Suprapubic skin (tissue), 4 donors: ENCODE results near the gene TRIM8. TPM values are rescaled to one million over a fixed set of nuclear protein-coding genes. Genes with fewer than 3 reads are reported as not detected.
A peak's percentile ranks its signal among the peaks of the same experiment; 100 is the strongest.

Source experiments
- DNase-seq, 2 donors: peaks; one replicate each; pipeline ENCODE4 v3.0.0-alpha.2; 2019; ENCODE audit warnings: low spot score in 2 of 2
- H3K27ac ChIP-seq: fragments of 200-600 bp; sonication (generic); one replicate; pipeline ENCODE4 v1.5.1; 2019
- H3K27me3 ChIP-seq: fragments of 200-600 bp; sonication (generic); one replicate; pipeline ENCODE4 v1.5.1; 2019
- H3K36me3 ChIP-seq: fragments of 200-600 bp; sonication (generic); one replicate; pipeline ENCODE4 v1.5.1; 2019
- H3K4me1 ChIP-seq: fragments of 200-600 bp; sonication (generic); one replicate; pipeline ENCODE4 v1.5.1; 2019
- H3K4me3 ChIP-seq: fragments of 200-600 bp; sonication (generic); one replicate; pipeline ENCODE4 v1.5.1; 2019; ENCODE audit warnings: mild to moderate bottlenecking
- H3K9me3 ChIP-seq: fragments of 200-600 bp; sonication (generic); one replicate; pipeline ENCODE4 v1.5.1; 2019
- EP300 ChIP-seq: sonication (generic); formaldehyde crosslinking; IDR thresholded peaks from one replicate; pipeline ENCODE4 v1.6.1; 2017; ENCODE audit warnings: antibody characterized with exemption
- POLR2A ChIP-seq, 2 donors: fragments of 450-650 bp; IDR thresholded peaks; one replicate each; pipeline ENCODE4 v1.6.1; 2017; ENCODE audit warnings: antibody characterized with exemption in 2 of 2, mild to moderate bottlenecking in 2 of 2, moderate library complexity in 2 of 2
- POLR2AphosphoS5 ChIP-seq, 3 donors: sonication (generic); formaldehyde crosslinking; IDR thresholded peaks; one replicate each; pipeline ENCODE4 v1.6.1; 2017; ENCODE audit warnings: antibody characterized with exemption in 3 of 3
- WGBS: methylation state at CpG from one replicate; pipeline ENCODE4 v1.1.5; 2018; 5-methylcytosine and 5-hydroxymethylcytosine counted together
- total RNA-seq, 4 donors: library from RNA; depleted of rRNA; stranded (reverse); fragments of >200 nt; gene quantifications; one replicate each; pipeline ENCODE4 v1.1.0, GENCODE V29; 2016
- TF ChIP-seq, protein P1 (sequence below), 2 donors: fragments of 200-600 bp in 1 of 2; fragments of 450-650 bp in 1 of 2; sonication (generic) in 1 of 2; IDR thresholded peaks; one replicate each; pipeline ENCODE4 v1.5.1; 2016 to 2019; ENCODE audit warnings: antibody characterized with exemption in 2 of 2, mild to moderate bottlenecking in 1 of 2, moderate library complexity in 1 of 2

TRIM8 gene
- total RNA-seq, 4 donors from 2014 or later = 73.1 to 113 (median 96.1) TPM

GRCh38 chr10:102678842-102679289, 34.6 kb downstream of the TRIM8 start:
- peaks cover 41% of the 10 kb centered on the region for H3K4me1 ChIP-seq
- WGBS = 39% methylated on average over 9 of the region's 9 CpGs
- no peak overlapping the region for H3K27ac ChIP-seq
- H3K36me3 ChIP-seq = no peaks in the 10 kb centered on the region
- peak in 1 of 2 donors; percentile 65 for DNase-seq
- H3K4me3 ChIP-seq = no peak overlapping the region
- no peak for TF ChIP-seq POLR2A (IDR thresholded peaks at IDR 0.05)
- TF ChIP-seq, protein P1, sequence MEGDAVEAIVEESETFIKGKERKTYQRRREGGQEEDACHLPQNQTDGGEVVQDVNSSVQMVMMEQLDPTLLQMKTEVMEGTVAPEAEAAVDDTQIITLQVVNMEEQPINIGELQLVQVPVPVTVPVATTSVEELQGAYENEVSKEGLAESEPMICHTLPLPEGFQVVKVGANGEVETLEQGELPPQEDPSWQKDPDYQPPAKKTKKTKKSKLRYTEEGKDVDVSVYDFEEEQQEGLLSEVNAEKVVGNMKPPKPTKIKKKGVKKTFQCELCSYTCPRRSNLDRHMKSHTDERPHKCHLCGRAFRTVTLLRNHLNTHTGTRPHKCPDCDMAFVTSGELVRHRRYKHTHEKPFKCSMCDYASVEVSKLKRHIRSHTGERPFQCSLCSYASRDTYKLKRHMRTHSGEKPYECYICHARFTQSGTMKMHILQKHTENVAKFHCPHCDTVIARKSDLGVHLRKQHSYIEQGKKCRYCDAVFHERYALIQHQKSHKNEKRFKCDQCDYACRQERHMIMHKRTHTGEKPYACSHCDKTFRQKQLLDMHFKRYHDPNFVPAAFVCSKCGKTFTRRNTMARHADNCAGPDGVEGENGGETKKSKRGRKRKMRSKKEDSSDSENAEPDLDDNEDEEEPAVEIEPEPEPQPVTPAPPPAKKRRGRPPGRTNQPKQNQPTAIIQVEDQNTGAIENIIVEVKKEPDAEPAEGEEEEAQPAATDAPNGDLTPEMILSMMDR (IDR thresholded peaks at IDR 0.05) = peak in 1 of 2 donors; percentile 27
- no peaks in the 10 kb centered on the region for H3K9me3 ChIP-seq
- no peaks in the 10 kb centered on the region for H3K27me3 ChIP-seq

GRCh38 chr10:102679596-102679995, 35.3 kb downstream of the TRIM8 start:
- Histone ChIP-seq H3K36me3 (no peaks in the 10 kb centered on the region), H3K27ac (no peak overlapping the region), H3K27me3 (no peaks in the 10 kb centered on the region), H3K4me3 (no peak overlapping the region), H3K9me3 (no peaks in the 10 kb centered on the region), H3K4me1 (peaks cover 34% of the 10 kb centered on the region)
- no peak for TF ChIP-seq EP300
- TF ChIP-seq POLR2AphosphoS5 (IDR thresholded peaks at IDR 0.05) = no peak
- TF ChIP-seq, protein P1 (IDR thresholded peaks at IDR 0.05) = no peak
- TF ChIP-seq POLR2A (IDR thresholded peaks at IDR 0.05) = no peak
- WGBS = 98% methylated on average over 3 of the region's 4 CpGs
- DNase-seq = no peak

DNA sequence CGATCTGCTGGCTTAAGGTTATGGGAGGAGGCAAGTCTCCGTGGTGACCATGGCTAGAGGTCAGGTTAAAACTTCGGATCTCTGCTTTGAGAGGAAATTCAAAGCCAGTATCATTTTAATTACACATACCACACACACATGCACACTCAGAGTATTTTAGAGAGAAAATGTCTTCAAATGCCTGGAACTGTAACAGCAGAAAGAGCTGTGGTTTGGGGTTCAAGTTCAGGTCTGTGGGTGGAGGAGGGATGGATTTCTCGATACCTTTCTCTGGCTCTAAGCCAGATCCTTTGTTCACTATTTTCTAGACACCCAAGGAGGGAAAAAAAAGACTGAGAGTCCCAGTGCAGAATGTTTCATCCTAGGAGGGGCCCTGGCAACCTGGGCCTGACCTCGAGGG, 37.4 kb downstream of the TRIM8 start:
- no peaks in the 10 kb centered on the region for H3K27me3 ChIP-seq
- TF ChIP-seq, protein P1 (IDR thresholded peaks at IDR 0.05) = no peak
- no peak for TF ChIP-seq EP300
- no peak for TF ChIP-seq POLR2A (IDR thresholded peaks at IDR 0.05)
- TF ChIP-seq POLR2AphosphoS5 (IDR thresholded peaks at IDR 0.05) = no peak
- peaks cover 15% of the 10 kb centered on the region for H3K4me1 ChIP-seq
- no peak overlapping the region for H3K4me3 ChIP-seq
- WGBS = 83% methylated on average over 5 of the region's 5 CpGs
- no peaks in the 10 kb centered on the region for H3K9me3 ChIP-seq
- H3K27ac ChIP-seq = no peak overlapping the region
- H3K36me3 ChIP-seq = peaks cover 10% of the 10 kb centered on the region
- DNase-seq = no peak

DNA sequence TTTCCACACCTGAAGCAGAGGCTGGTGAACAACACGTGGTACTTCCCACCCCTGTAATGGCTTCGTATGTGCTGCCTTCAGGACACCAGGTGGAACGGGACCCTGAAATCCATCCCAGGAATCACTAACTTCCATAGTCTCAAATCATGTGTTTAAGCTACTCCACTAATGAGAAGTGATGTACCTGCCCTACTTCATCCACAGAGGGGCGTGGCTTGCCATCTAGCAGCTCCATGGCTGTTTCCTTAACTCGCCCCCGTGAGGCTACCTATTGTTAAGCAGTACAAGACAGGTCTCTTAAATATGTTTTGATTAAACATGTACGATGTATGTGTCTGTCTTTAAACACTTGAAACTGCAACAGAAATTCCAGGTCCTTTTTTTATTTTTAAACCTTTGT, 38.1 kb downstream of the TRIM8 start:
- TF ChIP-seq, protein P1 (IDR thresholded peaks at IDR 0.05) = no peak
- TF ChIP-seq POLR2A (IDR thresholded peaks at IDR 0.05) = no peak
- no peak for TF ChIP-seq POLR2AphosphoS5 (IDR thresholded peaks at IDR 0.05)
- TF ChIP-seq EP300 = no peak
- H3K27ac ChIP-seq = no peak overlapping the region
- H3K27me3 ChIP-seq = no peaks in the 10 kb centered on the region
- H3K36me3 ChIP-seq = peaks cover 10% of the 10 kb centered on the region
- WGBS = 89% methylated on average over 7 of the region's 7 CpGs
- H3K9me3 ChIP-seq = no peaks in the 10 kb centered on the region
- peaks cover 8% of the 10 kb centered on the region for H3K4me1 ChIP-seq
- no peak overlapping the region for H3K4me3 ChIP-seq
- DNase-seq = peak in 1 of 2 donors; percentile 44

GRCh38 chr10:102682981-102683380, 38.7 kb downstream of the TRIM8 start:
- TF ChIP-seq, protein P1 (IDR thresholded peaks at IDR 0.05) = no peak
- TF ChIP-seq POLR2AphosphoS5 (IDR thresholded peaks at IDR 0.05) = no peak
- H3K36me3 ChIP-seq = peaks cover 10% of the 10 kb centered on the region
- H3K4me1 ChIP-seq = peaks cover 7% of the 10 kb centered on the region
- H3K27ac ChIP-seq = no peak overlapping the region
- WGBS = 89% methylated on average over 4 of the region's 4 CpGs
- no peaks in the 10 kb centered on the region for H3K27me3 ChIP-seq
- no peaks in the 10 kb centered on the region for H3K9me3 ChIP-seq
- peak in 1 of 2 donors; percentile 41 for DNase-seq
- no peak overlapping the region for H3K4me3 ChIP-seq
